Lung (tissue), 12 donors: ENCODE data around the gene KIAA0232. TPM values are rescaled to one million over a fixed set of nuclear protein-coding genes. Genes with fewer than 3 reads are reported as not detected.

ENCODE experiments used
- ATAC-seq: fragments of 200-7000 bp; cut with Tn5 transposase; one replicate; pipeline ENCODE4 v1.9.1; 2020; ENCODE audit warnings: moderate number of reproducible peaks; ENCODE audit not compliant: insufficient read depth, low FRiP score
- DNase-seq, 3 donors: peaks; one replicate each; pipeline ENCODE4 v3.0.0-alpha.2; 2013 to 2017
- H3K27ac ChIP-seq, 2 donors: one replicate each; pipeline ENCODE4 v1.5.1; 2013; ENCODE audit warnings: mild to moderate bottlenecking in 2 of 2, moderate library complexity in 2 of 2, control low read depth in 1 of 2, inconsistent platforms in 1 of 2, low read depth in 1 of 2, low read length in 1 of 2
- H3K27me3 ChIP-seq, 3 donors: one replicate each; pipeline ENCODE4 v1.5.1; 2013; ENCODE audit warnings: low read length in 2 of 3; ENCODE audit not compliant: control insufficient read depth in 3 of 3, insufficient read depth in 3 of 3
- H3K36me3 ChIP-seq, 4 donors: one replicate each; pipeline ENCODE4 v1.5.1; 2013; ENCODE audit warnings: low read length in 4 of 4, mild to moderate bottlenecking in 1 of 4, moderate library complexity in 1 of 4; ENCODE audit not compliant: control insufficient read depth in 4 of 4, insufficient read depth in 4 of 4
- H3K4me1 ChIP-seq, 5 donors: one replicate each; pipeline ENCODE4 v1.5.1; 2013; ENCODE audit warnings: low read length in 5 of 5, mild to moderate bottlenecking in 2 of 5, moderate library complexity in 1 of 5; ENCODE audit not compliant: control insufficient read depth in 5 of 5, insufficient read depth in 5 of 5
- H3K4me3 ChIP-seq: one replicate; pipeline ENCODE4 v1.5.1; 2013; ENCODE audit warnings: mild to moderate bottlenecking, control low read depth, moderate library complexity
- H3K9ac ChIP-seq, 2 donors: one replicate each; pipeline ENCODE4 v1.5.1; 2013; ENCODE audit warnings: low read length in 2 of 2, control low read depth in 1 of 2; ENCODE audit not compliant: insufficient read depth in 1 of 2
- H3K9me3 ChIP-seq, 4 donors: one replicate each; pipeline ENCODE4 v1.5.1; 2013; ENCODE audit warnings: low read length in 3 of 4, mild to moderate bottlenecking in 1 of 4, moderate library complexity in 1 of 4; ENCODE audit not compliant: control insufficient read depth in 4 of 4, insufficient read depth in 3 of 4
- CTCF ChIP-seq: IDR thresholded peaks from 2 replicates; pipeline ENCODE4 v1.5.1; 2012; ENCODE audit warnings: mild to moderate bottlenecking; ENCODE audit errors: control extremely low read depth, extremely low read depth
- whole genome bisulfite sequencing, 2 donors: extraction: QIAGEN DNeasy Blood & Tissue Kit; methylation state at CpG; one replicate each; pipeline ENCODE4 v1.1.7; 2013; 5-methylcytosine and 5-hydroxymethylcytosine counted together
- polyA plus RNA-seq, 2 donors: library from polyadenylated mRNA; stranded (reverse); fragments of 200-250 nt; gene quantifications; one replicate each; pipeline ENCODE4 v1.2.1, GENCODE V29; 2013
- total RNA-seq, 2 donors: library from RNA; depleted of rRNA in 1 of 2; stranded (reverse); fragments of >200 nt in 1 of 2; gene quantifications; one replicate each; pipeline ENCODE4 v1.2.1, GENCODE V29; 2014 to 2021
- donor health status: control.
- donor health status: control.
- donor health status: Bipolar disorder and iron deficiency.
- donor health status: healthy.
- donor health status: DM: yes; HTN: yes; CAD: no.

Gene KIAA0232
- total and polyA plus RNA-seq, 4 donors, result 6.8 to 34.6 (median 18.7) TPM

GRCh38 chr4:6923507-6923906 lies 141.0 kb downstream of the KIAA0232 start:
- Histone ChIP-seq H3K9ac (no peak overlapping the region), H3K9me3 (peaks cover 0 to 2% (median 0%) of the 10 kb centered on the region in 4 donors), H3K27me3 (no peaks in the 10 kb centered on the region), H3K36me3 (peaks cover 0 to 19% (median 6%) of the 10 kb centered on the region in 4 donors), H3K4me1 (peaks cover 0 to 21% (median 15%) of the 10 kb centered on the region in 5 donors), H3K27ac (no peak overlapping the region), H3K4me3 (no peak overlapping the region)
- DNase-seq (no peak), ATAC-seq (no peak)
- WGBS, 2 donors, result 98% methylated on average over 32 of the region's 32 CpGs
- TF ChIP-seq CTCF, result no peak

- peaks cover 0 to 2% (median 0%) of the 10 kb centered on the region in 4 donors for H3K9me3 ChIP-seq
- no peak overlapping the region for H3K9ac ChIP-seq
- ATAC-seq (no peak), DNase-seq (no peak)
- H3K27ac ChIP-seq, result no peak overlapping the region
- WGBS, 2 donors, result 87 to 91% methylated on average over 10 to 12 of the region's 12 CpGs
- no peak overlapping the region for H3K4me3 ChIP-seq
- H3K36me3 ChIP-seq, result peaks cover 0 to 19% (median 6%) of the 10 kb centered on the region in 4 donors
- TF ChIP-seq CTCF, result no peak
- peaks cover 0 to 25% (median 10%) of the 10 kb centered on the region in 5 donors for H3K4me1 ChIP-seq
- no peaks in the 10 kb centered on the region for H3K27me3 ChIP-seq
Observed at GRCh38 chr4:6924361-6924779, 141.8 kb downstream of the KIAA0232 start.

- H3K9ac ChIP-seq, result no peak overlapping the region
- peaks cover 0 to 26% (median 10%) of the 10 kb centered on the region in 5 donors for H3K4me1 ChIP-seq
- DNase-seq, result no peak
Observed at GRCh38 chr4:6925357-6925836, 142.9 kb downstream of the KIAA0232 start.

More at GRCh38 chr4:6925357-6925836, 142.9 kb downstream of the KIAA0232 start:
- Histone ChIP-seq H3K27ac (peak overlapping the region in 1 of 2 donors; percentile 82), H3K27me3 (no peaks in the 10 kb centered on the region), H3K36me3 (peaks cover 0 to 19% (median 6%) of the 10 kb centered on the region in 4 donors), H3K4me3 (no peak overlapping the region), H3K9me3 (peaks cover 0 to 2% (median 0%) of the 10 kb centered on the region in 4 donors)
- 43 to 67% methylated on average over 14 of the region's 14 CpGs for WGBS, 2 donors
- no peak for TF ChIP-seq CTCF
- peak; percentile 33 for ATAC-seq
